Gastroesophageal sphincter (tissue), 3 donors: Measurements from ENCODE around the gene NREP.

Experiments used
- EP300 ChIP-seq: sonication (generic); formaldehyde crosslinking; IDR thresholded peaks from one replicate; pipeline ENCODE4 v1.6.1; 2017; ENCODE audit warnings: antibody characterized with exemption, mild to moderate bottlenecking
- POLR2A ChIP-seq, 2 donors: fragments of 450-650 bp; IDR thresholded peaks; one replicate each; pipeline ENCODE4 v1.6.1; 2017; ENCODE audit warnings: antibody characterized with exemption in 2 of 2, mild to moderate bottlenecking in 2 of 2, moderate library complexity in 1 of 2
- POLR2AphosphoS5 ChIP-seq: sonication (generic); formaldehyde crosslinking; IDR thresholded peaks from one replicate; pipeline ENCODE4 v1.6.1; 2017; ENCODE audit warnings: antibody characterized with exemption
- TF ChIP-seq, protein P1 (sequence below), 4 experiments: fragments of 200-600 bp in 2 of 4; fragments of 450-650 bp in 2 of 4; sonication (generic) in 1 of 4; IDR thresholded peaks; one replicate each; pipeline ENCODE4 v1.5.1; 2017 to 2019; ENCODE audit warnings: antibody characterized with exemption in 4 of 4, mild to moderate bottlenecking in 2 of 4, moderate library complexity in 2 of 4

DNA sequence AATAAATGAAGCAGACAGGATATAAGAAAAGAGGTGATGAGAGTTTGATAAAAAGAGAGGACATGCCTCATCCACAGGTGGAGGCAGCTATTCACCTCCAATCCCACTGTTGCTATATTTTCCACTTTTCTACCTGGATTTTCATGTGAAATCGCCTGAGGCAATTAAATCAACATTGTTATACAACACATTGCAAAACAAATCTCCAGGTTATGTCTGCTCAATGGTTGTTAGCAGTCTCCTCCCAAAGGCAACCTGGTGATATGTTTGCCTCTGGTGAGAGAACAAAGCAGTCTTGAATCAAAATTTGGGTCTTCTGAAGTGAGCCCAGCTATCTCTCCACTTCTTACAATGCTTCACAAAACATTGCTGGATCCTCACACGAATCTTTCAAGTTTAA is 30.0 kb downstream of the NREP start:
- TF ChIP-seq, protein P1, sequence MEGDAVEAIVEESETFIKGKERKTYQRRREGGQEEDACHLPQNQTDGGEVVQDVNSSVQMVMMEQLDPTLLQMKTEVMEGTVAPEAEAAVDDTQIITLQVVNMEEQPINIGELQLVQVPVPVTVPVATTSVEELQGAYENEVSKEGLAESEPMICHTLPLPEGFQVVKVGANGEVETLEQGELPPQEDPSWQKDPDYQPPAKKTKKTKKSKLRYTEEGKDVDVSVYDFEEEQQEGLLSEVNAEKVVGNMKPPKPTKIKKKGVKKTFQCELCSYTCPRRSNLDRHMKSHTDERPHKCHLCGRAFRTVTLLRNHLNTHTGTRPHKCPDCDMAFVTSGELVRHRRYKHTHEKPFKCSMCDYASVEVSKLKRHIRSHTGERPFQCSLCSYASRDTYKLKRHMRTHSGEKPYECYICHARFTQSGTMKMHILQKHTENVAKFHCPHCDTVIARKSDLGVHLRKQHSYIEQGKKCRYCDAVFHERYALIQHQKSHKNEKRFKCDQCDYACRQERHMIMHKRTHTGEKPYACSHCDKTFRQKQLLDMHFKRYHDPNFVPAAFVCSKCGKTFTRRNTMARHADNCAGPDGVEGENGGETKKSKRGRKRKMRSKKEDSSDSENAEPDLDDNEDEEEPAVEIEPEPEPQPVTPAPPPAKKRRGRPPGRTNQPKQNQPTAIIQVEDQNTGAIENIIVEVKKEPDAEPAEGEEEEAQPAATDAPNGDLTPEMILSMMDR (IDR thresholded peaks at IDR 0.05) = no peak
- TF ChIP-seq POLR2A (IDR thresholded peaks at IDR 0.05) = no peak
- TF ChIP-seq EP300 = no peak
- TF ChIP-seq POLR2AphosphoS5 = no peak
